ENCODE measurements around the gene ZFR.

GRCh38 chr5:32432633-32433032, 11.9 kb downstream of the ZFR start:
- no peak for TF ChIP-seq SPI1 (IDR thresholded peaks at IDR 0.05; ENCODE audit: borderline replicate concordance, low read depth, low read length)
- TF ChIP-seq POLR2A (conservative IDR thresholded peaks at IDR 0.05): no peak
- no peak for TF ChIP-seq MIER1 (IDR thresholded peaks at IDR 0.05; ENCODE audit: low read depth)
- TF ChIP-seq ZC3H11A (IDR thresholded peaks at IDR 0.05; ENCODE audit: low read depth, low read length): no peak
- TF ChIP-seq ADNP (tag; IDR thresholded peaks at IDR 0.05): no peak
- no peak for TF ChIP-seq JUND (IDR thresholded peaks at IDR 0.05; ENCODE audit: borderline replicate concordance, low read depth, low read length)
- TF ChIP-seq JUND (tag; IDR thresholded peaks at IDR 0.05; ENCODE audit: borderline replicate concordance, low read depth, low read length): no peak
- no peak for TF ChIP-seq CEBPG (CRISPR knock-in tag; IDR thresholded peaks at IDR 0.05)
- no peak for TF ChIP-seq CEBPG (tag; conservative IDR thresholded peaks at IDR 0.05 in 1 of 2, IDR thresholded peaks at IDR 0.05 in 1 of 2)
- TF ChIP-seq FOXM1 (IDR thresholded peaks at IDR 0.05; ENCODE audit: low read depth): no peak
- no peak for TF ChIP-seq FOXM1 (CRISPR knock-in tag; IDR thresholded peaks at IDR 0.05; ENCODE audit: low read depth)
- no peak for TF ChIP-seq IRF2 (CRISPR knock-in tag; IDR thresholded peaks at IDR 0.05)
- no peak for TF ChIP-seq REST (IDR thresholded peaks at IDR 0.05; ENCODE audit: borderline replicate concordance)
- TF ChIP-seq REST (CRISPR knock-in tag; IDR thresholded peaks at IDR 0.05; ENCODE audit: low read depth): no peak
- TF ChIP-seq, protein P1, sequence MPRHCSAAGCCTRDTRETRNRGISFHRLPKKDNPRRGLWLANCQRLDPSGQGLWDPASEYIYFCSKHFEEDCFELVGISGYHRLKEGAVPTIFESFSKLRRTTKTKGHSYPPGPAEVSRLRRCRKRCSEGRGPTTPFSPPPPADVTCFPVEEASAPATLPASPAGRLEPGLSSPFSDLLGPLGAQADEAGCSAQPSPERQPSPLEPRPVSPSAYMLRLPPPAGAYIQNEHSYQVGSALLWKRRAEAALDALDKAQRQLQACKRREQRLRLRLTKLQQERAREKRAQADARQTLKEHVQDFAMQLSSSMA (CRISPR knock-in tag; IDR thresholded peaks at IDR 0.05): no peak
- TF ChIP-seq ZNF143 (CRISPR knock-in tag; IDR thresholded peaks at IDR 0.05): no peak
- no peak for TF ChIP-seq SREBF2 (CRISPR knock-in tag; IDR thresholded peaks at IDR 0.05)
